CD4-positive, alpha-beta T cell treated with Interleukin-17A for 1 hour (primary cell): ENCODE measurements around the gene GPR148.

Source experiments
- DNase-seq: peaks from one replicate; pipeline ENCODE4 v3.0.0-alpha.2; 2020

GPR148 gene

GRCh38 chr2:130778781-130779180, 49.9 kb downstream of the GPR148 start:
- DNase-seq: no peak
